ENCODE measurements around the gene RPUSD4.

The RPUSD4 gene

GRCh38 chr11:126210871-126211235, 597 bp downstream of the RPUSD4 start:
- DNase-seq = no peak

DNA sequence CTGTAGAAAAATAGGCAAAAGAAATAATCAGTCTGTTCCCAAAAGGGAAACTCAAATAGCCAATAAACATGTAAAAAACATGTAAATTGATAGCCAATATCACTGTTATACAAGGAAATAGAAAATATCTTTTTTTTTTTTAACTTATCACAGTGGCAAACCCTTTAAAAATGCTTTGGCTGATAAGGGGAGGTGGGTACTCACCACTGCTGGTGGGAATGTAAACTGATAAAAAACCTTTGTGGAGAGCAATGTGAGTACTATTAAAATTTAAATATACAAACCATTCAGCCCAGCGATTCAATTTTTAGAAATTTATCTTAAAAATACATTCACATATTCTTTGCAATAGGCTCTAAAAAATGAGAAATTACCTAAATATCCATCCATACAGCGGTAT, 3.6 kb downstream of the RPUSD4 start:
- no peak for DNase-seq

GRCh38 chr11:126205359-126205758, 6.1 kb downstream of the RPUSD4 start:
- no peak for DNase-seq

DNA sequence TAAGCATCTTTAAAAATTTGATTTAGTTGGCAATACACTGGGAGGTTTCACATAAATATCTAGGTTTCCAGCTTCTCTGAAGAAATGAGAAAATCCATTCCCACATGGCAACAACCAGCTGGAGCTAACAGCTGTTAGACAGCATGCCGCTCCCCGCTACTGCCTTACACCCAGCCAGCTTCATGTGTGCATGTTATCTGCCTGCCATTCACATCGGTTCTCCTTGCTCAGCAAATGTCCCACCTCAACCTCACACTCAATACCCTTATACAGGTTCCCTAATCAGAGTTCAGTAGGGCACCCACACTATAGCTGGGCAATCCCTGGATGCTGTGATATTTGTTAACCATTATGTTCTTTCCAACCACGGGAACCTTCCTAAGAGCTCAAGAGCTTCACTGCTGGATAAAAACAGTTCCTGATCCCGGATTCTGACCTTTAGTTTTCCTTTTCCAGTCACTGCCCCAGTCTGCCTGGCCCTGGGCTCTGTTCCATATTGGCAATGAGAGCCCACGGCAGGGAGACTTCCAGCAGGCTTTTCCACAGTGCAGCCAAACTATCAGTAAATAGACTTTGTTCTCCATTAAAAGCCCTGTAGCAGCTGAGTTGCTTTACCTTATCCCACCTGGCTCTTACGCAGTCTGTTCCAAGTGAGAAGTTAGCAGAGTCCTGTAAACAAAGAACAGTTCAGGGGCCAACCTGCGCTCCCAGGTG, 8.6 kb downstream of the RPUSD4 start:
- no peak for DNase-seq

- no peak for DNase-seq
Observed at GRCh38 chr11:126198648-126199047, 12.8 kb downstream of the RPUSD4 start.

DNA sequence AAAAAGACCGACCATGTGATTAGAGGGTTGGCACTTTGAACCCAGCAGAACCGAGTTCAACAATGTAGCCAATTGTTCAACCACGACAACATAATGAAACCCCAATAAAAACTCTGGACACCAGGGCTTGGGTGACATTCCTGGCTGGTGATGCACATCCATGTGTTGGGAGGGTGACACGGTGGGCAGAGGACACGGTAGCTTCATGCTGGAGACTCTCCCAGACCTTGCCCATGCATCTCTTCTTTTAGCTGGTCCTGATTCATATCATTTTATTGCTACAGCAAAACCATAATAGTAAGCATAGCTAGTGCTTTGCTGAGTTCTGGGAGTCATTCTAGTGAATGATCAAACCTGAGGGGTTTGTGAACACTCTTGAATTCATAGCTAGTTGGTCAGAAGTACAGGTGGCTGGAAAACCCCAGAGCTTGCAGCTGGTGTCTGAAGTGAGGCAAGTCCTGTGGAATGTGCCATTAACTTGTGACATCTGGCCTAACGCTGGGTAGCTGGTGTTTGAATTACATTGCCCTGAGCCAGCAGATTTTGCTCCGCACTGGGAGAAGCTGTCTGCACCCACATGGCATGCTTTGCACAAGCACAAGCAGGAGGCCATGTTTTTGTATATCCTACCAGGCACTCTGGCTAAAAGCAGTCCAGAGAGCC, 14.0 kb downstream of the RPUSD4 start:
- no peak for DNase-seq

GRCh38 chr11:126195119-126195518, 16.3 kb downstream of the RPUSD4 start:
- DNase-seq = no peak

DNA sequence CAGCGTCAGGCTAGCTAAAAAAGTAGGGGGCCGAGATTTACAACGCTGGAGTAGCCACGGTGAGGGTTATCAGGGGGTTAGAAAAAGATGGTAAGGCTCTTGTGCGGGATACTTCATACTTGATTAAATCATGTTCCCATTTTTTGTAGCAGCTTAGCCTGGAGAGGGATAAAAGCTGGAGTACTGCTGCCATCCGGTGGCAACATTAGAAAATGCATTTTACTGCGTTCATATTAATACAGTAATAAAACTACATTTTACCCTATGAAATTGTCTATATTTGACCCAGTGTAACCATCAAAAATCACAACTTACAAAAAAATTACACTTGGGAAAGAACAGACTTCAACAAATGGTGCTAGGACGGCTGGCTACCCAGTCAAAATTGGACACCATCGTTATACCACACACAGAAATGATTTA, 17.3 kb downstream of the RPUSD4 start:
- peak; percentile 34 for DNase-seq

GRCh38 chr11:126193038-126193478, 18.4 kb downstream of the RPUSD4 start:
- no peak for DNase-seq

- no peak for DNase-seq
Observed at GRCh38 chr11:126192361-126192760, 19.1 kb downstream of the RPUSD4 start.

GRCh38 chr11:126191379-126192073, 19.9 kb downstream of the RPUSD4 start:
- DNase-seq = no peak

DNA sequence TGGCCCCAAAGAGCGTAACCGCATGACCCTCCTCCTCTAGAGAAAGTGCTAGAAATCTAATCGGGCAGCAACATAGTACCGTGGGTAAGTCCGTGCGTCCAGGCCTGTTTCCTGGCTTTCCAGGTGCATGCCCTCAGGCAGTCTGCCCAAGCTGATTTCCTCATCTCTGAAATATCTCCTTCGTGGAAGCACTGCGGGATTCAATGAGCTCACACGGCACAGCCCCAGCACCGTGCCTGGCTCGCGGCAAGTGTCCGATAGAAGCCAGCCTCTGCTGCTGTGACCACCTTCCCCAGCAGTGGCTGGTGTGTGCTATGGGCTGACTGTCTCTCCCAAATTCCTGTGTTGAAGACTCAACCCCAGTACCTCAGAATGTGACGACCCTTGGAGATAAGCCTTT, 20.7 kb downstream of the RPUSD4 start:
- no peak for DNase-seq

DNA sequence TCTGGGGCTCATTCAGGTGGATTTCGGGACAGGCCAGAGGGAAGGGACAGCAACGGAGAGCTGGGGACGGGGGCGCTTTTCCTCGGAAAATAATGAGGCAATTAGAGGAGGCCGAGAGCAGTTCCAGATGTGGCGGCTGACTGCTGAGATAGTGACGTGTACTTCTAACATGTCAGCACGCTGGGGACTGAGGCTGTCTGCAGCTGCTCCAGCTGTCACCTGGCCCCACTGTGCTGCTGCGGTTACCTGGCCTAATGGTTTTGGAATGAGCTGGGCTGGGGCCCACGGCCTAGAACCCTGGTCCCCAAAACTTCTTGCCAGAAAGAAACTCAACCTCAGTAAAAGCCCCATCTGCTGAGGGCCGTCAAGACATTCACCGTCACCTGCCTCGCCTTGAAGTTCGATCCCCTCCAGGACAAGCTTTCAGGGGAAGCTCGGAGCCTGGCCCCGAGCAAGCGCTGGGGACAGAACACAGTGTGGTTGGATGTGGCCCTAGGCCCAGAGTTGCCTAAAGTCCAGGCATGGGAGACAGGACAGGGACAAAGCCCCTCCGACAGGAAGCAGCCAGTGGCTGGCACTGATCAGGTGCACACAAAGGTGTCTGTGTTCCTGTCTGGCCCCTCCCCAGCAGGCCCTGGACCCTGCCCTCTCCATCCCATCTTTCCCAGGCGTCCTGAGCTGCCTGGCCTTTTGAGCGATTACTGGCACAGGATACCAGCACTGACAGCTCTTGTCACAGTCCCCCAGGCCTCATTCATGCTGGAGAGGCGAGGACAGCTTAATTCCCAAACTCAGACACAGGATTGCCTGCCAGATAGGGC, 22.1 kb downstream of the RPUSD4 start:
- no peak for DNase-seq

DNA sequence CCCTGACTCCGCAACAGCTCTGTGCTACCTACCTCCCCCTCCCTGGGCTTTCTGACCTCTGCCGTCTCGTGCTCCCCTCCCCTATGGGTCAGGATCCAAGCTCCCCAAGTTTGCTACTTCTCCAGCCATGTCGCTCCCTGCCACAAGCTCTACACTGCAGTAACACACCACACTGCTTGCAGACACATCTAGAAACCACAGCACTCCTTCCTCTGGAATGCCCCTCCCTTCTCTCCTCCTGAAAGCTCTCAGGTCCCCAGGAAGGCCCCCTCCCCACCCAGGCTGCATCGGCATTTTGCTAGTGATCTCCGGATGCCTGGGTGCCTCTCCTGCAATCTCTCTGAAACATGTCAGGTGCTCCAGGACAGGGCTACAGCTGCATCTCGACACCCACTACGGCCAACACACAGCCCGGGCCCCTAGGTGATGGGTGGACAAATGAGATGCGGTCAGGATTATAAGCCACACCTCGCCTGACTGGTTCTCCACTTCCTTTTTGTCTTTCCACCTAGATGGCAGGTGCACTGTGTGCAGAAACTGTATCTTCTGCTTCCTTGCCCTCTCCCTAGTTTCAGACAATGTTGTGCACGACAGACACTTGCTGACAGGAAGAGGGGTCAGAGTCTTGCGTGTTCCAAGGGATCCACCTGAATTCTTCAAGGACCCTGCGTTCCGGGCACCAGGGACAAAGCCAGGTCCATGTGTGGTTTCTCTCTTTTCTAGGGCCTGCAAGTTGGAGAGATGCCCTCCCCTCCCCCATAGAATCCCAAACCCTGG, 22.9 kb downstream of the RPUSD4 start:
- DNase-seq = no peak

- no peak for DNase-seq
Observed at GRCh38 chr11:126186708-126187529, 24.5 kb downstream of the RPUSD4 start.

DNA sequence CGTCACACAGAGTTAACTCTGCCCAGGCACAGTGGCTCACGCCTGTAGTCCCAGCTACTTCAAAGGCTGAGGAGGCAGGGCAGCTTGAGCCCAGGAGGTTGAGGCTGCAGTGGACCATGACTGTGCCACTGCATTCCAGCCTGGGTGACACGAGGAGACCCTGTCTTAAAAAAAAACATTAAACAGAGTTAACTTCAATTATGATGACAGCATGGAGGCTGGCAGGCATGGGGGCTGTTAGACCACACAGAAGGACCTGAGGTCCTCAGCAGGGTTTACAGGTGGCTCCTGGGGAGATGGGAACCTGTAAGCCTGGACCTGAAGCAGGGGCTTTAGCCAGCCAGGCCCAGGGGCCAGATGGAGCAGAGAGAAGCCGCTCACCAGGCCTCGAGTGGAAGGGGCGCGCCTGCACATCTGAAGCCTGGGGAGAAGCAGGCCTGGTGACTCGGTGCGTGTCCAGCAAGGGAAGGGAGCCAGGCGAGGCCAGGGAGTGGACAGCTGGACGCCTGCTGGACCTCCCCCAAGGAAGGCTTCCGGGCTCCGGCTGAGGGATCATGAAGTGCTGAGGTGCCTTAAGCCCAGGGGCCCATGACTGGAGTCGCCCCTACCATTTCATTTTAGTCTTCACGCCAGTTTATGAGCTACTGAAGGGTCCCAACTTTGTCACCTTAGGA, 25.3 kb downstream of the RPUSD4 start:
- no peak for DNase-seq

DNA sequence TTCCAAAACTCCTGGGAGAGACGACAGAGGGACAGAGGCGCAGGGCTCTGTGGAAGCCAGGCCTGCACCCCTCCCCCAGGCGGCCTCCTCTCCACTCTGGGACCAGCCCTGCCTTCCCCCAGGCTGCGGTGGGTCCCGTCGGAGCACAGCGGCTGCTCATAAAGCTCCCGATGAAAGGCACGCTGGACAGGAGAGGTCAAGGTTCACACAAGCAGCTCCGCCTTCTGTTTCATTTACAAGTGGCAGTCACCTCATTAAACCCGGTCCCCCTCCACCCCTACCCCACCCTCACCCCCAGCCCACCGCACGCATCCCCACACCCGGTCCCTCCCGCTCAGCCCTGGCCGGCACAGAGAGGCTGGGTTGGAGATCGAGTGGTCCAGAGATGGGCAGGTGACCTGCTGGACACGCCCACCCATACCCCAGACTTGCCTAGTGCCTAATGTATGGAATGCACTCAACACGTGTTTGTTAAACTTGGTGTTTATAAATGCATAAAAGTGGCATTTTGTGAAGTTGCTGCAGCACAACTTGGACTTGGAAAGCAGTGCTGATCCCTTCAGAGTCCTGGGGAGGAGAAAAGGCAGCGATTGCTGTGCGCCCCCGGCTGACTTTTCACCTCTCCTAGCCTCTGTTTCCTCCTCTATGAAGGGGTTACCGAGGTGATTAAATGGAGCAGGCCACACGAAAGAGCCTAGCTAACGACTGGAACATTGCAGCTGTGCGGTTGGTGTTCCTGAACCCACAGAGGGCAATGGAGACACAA, 26.0 kb downstream of the RPUSD4 start:
- DNase-seq = no peak

- no peak for DNase-seq
Observed at GRCh38 chr11:126182787-126183445, 28.5 kb downstream of the RPUSD4 start.

- no peak for DNase-seq
Observed at GRCh38 chr11:126181939-126182730, 29.3 kb downstream of the RPUSD4 start.

Data from NCI-H2171 treated with DMSO at 0.1 percent for 48 hours (cell line).